DND-41 (cell line): ENCODE results near the gene SNX25.

Experiments
- ATAC-seq: fragments of 200-7000 bp; cut with Tn5 transposase; 3 replicates; pipeline ENCODE4 v1.9.1; 2021; ENCODE audit warnings: low read depth; ENCODE audit not compliant: insufficient read depth
- DNase-seq: peaks from one replicate; pipeline ENCODE4 v3.0.0-alpha.2; 2020
- H2AFZ ChIP-seq: 2 replicates; pipeline ENCODE4 v1.6.0; 2012; ENCODE audit warnings: low read depth, low read length
- H3K27ac ChIP-seq: 2 replicates; pipeline ENCODE4 v1.5.1; 2012; ENCODE audit warnings: low read length, inconsistent platforms
- H3K27me3 ChIP-seq: fragments of 200-600 bp; sonication (generic); 2 replicates; pipeline ENCODE4 v1.6.0; 2012; ENCODE audit warnings: low read length, mild to moderate bottlenecking, inconsistent platforms; ENCODE audit not compliant: insufficient read depth, poor library complexity
- H3K36me3 ChIP-seq: 2 replicates; pipeline ENCODE4 v1.5.1; 2012; ENCODE audit warnings: low read length, inconsistent platforms; ENCODE audit not compliant: insufficient read depth
- H3K4me1 ChIP-seq: 2 replicates; pipeline ENCODE4 v1.5.1; 2012; ENCODE audit warnings: mild to moderate bottlenecking, low read length; ENCODE audit not compliant: insufficient read depth
- H3K4me2 ChIP-seq: 2 replicates; pipeline ENCODE4 v1.6.0; 2012; ENCODE audit warnings: mild to moderate bottlenecking, moderate library complexity, low read length, inconsistent platforms; ENCODE audit not compliant: insufficient read depth
- H3K4me3 ChIP-seq, 2 experiments: fragments of 200-600 bp in 1 of 2; shearing (Covaris generic) in 1 of 2; 2 replicates each; pipeline ENCODE4 v1.5.1; 2012 to 2016; ENCODE audit warnings: inconsistent platforms in 2 of 2, low read length in 2 of 2, mild to moderate bottlenecking in 2 of 2, low read depth in 1 of 2, moderate library complexity in 1 of 2
- H3K79me2 ChIP-seq: 2 replicates; pipeline ENCODE4 v1.6.0; 2012; ENCODE audit warnings: low read length, inconsistent platforms; ENCODE audit not compliant: insufficient read depth
- H3K9ac ChIP-seq: 2 replicates; pipeline ENCODE4 v1.6.0; 2012; ENCODE audit warnings: low read depth, mild to moderate bottlenecking, inconsistent platforms, low read length, moderate library complexity
- H3K9me3 ChIP-seq: 2 replicates; pipeline ENCODE4 v1.5.1; 2012; ENCODE audit warnings: low read length, moderate library complexity, mild to moderate bottlenecking, inconsistent platforms; ENCODE audit not compliant: insufficient read depth, severe bottlenecking
- H4K20me1 ChIP-seq: 2 replicates; pipeline ENCODE4 v1.6.0; 2012; ENCODE audit warnings: low read length; ENCODE audit not compliant: insufficient read depth
- CTCF ChIP-seq: IDR thresholded peaks from 2 replicates; pipeline ENCODE4 v1.5.1; 2012; ENCODE audit warnings: borderline replicate concordance, low read length, moderate library complexity, mild to moderate bottlenecking; ENCODE audit not compliant: poor library complexity, severe bottlenecking; ENCODE audit errors: extremely low read depth
- EZH2 ChIP-seq: IDR thresholded peaks from 3 replicates; pipeline ENCODE4 v1.6.1; 2012; ENCODE audit warnings: borderline replicate concordance, low read depth, mild to moderate bottlenecking, moderate library complexity, low read length, inconsistent platforms; ENCODE audit not compliant: severe bottlenecking

Gene SNX25

GRCh38 chr4:185282968-185283367 is 73.6 kb downstream of the SNX25 start:
- DNase-seq (no peak), ATAC-seq (no peak)
- peaks cover 20% of the 10 kb centered on the region for H3K27me3 ChIP-seq
- no peaks in the 10 kb centered on the region for H3K36me3 ChIP-seq
- H4K20me1 ChIP-seq = no peaks in the 10 kb centered on the region
- no peak overlapping the region for H3K9ac ChIP-seq
- H3K4me1 ChIP-seq = no peaks in the 10 kb centered on the region
- no peak overlapping the region for H3K27ac ChIP-seq
- H2AFZ ChIP-seq = no peak overlapping the region
- no peak overlapping the region for H3K4me3 ChIP-seq
- TF ChIP-seq CTCF = no peak
- no peak for TF ChIP-seq EZH2
- no peaks in the 10 kb centered on the region for H3K79me2 ChIP-seq
- H3K9me3 ChIP-seq = no peaks in the 10 kb centered on the region
- no peak overlapping the region for H3K4me2 ChIP-seq

GRCh38 chr4:185283723-185284122 is 74.3 kb downstream of the SNX25 start:
- Histone ChIP-seq H3K9me3 (no peaks in the 10 kb centered on the region), H4K20me1 (no peaks in the 10 kb centered on the region), H3K4me1 (no peaks in the 10 kb centered on the region), H3K9ac (no peak overlapping the region), H2AFZ (no peak overlapping the region), H3K79me2 (no peaks in the 10 kb centered on the region), H3K27ac (no peak overlapping the region), H3K4me2 (no peak overlapping the region), H3K4me3 (no peak overlapping the region), H3K27me3 (peaks cover 20% of the 10 kb centered on the region), H3K36me3 (no peaks in the 10 kb centered on the region)
- DNase-seq = no peak
- ATAC-seq = no peak
- TF ChIP-seq EZH2 = no peak
- TF ChIP-seq CTCF = no peak

- H3K27ac ChIP-seq = no peak overlapping the region
- TF ChIP-seq EZH2 (no peak), CTCF (no peak)
- no peak overlapping the region for H2AFZ ChIP-seq
- DNase-seq = no peak
- no peak for ATAC-seq
- H3K9me3 ChIP-seq = no peaks in the 10 kb centered on the region
- H3K4me1 ChIP-seq = no peaks in the 10 kb centered on the region
- no peak overlapping the region for H3K4me2 ChIP-seq
- H3K4me3 ChIP-seq = no peak overlapping the region
- H3K79me2 ChIP-seq = no peaks in the 10 kb centered on the region
- peaks cover 20% of the 10 kb centered on the region for H3K27me3 ChIP-seq
- no peak overlapping the region for H3K9ac ChIP-seq
- no peaks in the 10 kb centered on the region for H4K20me1 ChIP-seq
- no peaks in the 10 kb centered on the region for H3K36me3 ChIP-seq
Measured at GRCh38 chr4:185285632-185286393, 76.4 kb downstream of the SNX25 start.

GRCh38 chr4:185286571-185286970 is 77.2 kb downstream of the SNX25 start:
- no peaks in the 10 kb centered on the region for H3K79me2 ChIP-seq
- DNase-seq = no peak
- no peaks in the 10 kb centered on the region for H3K4me1 ChIP-seq
- no peaks in the 10 kb centered on the region for H4K20me1 ChIP-seq
- H3K27me3 ChIP-seq = peaks cover 20% of the 10 kb centered on the region
- TF ChIP-seq CTCF (no peak), EZH2 (no peak)
- no peak overlapping the region for H2AFZ ChIP-seq
- H3K4me3 ChIP-seq = no peak overlapping the region
- no peaks in the 10 kb centered on the region for H3K36me3 ChIP-seq
- H3K27ac ChIP-seq = no peak overlapping the region
- H3K9ac ChIP-seq = no peak overlapping the region
- no peak for ATAC-seq
- H3K4me2 ChIP-seq = no peak overlapping the region
- no peaks in the 10 kb centered on the region for H3K9me3 ChIP-seq
